Inferior parietal cortex (tissue), 1 donor: ENCODE data around the gene NRXN2.
"Not testable (repeated sequence)": the region's sequence is repeated elsewhere in the genome, so short reads cannot be mapped to it uniquely, and the experiment has no call there.

Source experiments
- DNase-seq: peaks from one replicate; pipeline ENCODE4 v3.0.0-alpha.2; 2016; ENCODE audit errors: extremely low spot score

Gene NRXN2

GRCh38 chr11:64568041-64568571 is 154.9 kb downstream of the NRXN2 start:
- no peak for DNase-seq

DNA sequence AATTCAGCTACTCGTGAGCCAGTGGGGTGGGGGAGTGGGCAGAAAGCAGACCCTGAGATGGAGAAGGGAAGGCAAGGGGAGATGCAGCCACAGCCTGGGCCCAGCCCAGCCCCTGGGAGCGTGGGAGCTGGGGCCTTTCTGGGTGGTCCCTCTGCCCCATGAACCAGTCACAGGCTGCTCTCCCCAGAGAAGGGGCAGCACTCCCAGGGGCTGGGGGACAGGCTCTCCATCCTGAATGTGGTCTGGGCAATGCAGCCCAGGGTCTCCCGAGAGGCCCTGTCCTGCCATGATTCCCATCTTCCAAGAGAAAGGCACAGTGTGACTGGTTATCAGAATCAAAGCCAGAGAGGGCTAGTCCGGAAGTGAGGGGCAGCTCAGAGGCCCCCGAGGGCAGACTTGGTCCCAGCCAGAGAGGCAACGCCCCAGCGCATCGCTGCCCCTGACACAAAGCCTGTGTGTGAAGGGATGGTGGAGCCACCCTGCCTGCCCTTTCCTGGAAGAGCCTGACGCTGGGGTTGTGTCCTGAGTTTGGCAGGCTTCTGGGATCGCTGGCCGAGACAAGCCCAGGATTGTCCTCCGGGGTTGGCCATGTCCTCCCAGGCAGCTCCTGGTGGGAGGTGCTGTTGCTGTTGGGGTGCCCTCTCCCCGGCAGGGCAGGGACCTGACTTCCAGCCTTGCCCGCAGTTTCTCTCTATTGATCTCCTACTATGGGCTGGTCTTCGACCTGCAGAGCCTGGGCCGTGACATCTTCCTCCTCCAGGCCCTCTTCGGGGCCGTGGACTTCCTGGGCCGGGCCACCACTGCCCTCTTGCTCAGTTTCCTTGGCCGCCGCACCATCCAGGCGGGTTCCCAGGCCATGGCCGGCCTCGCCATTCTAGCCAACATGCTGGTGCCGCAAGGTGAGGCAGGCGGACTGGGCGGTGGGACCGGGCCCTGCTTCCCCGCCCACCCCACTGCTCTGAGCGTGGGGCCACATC is 155.8 kb downstream of the NRXN2 start:
- DNase-seq: no peak

DNA sequence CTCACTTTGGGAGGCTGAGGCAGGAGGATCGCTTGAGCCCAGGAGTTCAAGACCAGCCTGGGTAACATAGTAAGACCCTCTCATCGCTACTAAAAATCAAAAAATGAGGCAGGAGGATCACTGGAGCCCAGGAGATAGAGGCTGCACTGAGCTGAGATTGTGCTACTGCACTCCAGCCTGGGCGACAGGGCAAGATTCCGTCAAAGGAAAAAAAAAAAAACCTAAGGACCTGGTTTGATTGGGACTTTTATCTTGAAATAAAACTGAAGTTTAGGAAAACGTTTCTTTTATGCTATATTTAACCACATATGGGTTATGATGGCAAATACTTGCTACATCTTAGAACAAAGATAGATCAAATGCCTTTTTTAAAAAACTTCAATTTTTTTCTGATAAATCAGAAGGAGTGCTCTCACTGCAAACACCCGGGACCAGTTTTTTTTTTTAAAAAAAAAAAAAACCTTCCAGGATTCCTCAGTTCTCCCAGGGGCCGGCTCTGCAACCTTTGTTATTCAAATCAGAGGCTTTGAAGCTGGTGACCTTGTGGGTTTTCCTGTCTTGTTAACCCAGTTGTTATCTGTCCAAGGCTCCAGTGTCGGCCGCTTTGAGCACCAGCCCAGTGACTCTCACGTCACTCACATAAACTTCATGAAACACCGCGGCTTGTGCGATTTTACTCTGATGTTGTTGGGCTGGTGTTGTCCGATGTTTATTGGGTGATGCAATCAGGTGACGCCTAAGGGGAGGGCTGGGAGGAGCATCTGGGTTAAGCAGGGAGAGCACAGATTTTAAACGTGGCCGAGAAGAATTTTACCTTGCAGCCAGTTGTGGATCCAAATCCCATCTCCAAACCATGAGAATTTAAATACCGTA is 156.7 kb downstream of the NRXN2 start:
- peak; percentile 10 for DNase-seq

DNA sequence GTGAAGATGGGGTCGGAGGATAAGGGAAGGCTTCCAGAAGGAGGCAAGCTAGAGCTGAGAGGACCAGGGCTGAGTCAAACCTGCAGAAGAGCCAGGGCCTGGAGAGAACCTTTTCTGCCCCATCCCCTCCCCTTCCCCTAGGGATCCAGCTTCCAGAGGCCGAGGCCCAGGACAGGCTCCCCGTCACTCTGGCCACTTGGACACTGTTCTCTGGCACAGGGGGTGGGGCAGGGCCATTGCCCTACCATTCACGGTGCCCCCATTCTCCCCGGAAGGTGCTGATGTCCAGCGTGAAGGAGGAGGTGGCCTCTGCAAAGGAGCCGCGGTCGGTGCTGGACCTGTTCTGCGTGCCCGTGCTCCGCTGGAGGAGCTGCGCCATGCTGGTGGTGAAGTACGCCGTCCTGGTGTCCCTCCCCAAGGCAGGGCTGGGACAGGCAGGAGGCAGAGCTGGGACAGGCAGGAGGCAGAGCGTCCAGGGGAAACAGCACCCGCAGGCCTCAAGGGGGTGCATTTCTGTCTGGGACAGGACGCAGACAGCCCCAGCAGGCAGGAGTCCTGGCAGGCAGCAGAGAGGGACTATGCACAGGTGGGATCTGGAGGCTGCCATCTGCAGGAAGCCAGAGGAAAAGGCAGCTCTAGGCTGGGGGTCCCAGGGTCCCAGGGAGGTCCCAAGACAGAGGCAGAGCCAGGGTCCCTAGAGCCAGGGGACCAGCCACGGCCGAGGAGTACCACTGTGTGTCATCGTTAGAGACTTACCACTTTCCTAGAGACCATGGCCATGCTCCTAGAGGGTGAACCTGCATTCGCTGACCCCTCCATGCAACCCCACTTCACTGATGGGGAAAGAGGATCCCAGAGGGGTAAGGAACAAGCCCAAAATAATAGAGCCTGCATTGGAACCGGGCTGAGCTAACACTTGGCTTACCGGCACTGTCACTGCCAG is 157.8 kb downstream of the NRXN2 start:
- DNase-seq: no peak

DNA sequence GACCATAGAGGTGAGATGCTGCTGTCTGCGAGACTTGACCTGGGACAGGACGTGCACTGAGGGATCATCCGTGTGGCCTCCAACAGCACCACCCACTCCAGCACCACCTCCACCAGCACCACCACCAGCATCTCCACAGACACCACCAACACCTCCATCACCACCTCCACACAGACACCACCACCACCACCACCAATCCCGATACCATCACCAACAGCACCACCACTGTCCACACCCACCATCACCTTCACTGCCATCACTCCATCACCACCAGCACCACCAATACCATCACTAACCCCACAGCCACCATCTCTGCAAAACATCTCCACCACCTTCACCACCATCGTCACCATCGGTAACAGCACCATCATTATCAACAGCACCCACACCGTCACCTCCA is 158.6 kb downstream of the NRXN2 start:
- no peak for DNase-seq

DNA sequence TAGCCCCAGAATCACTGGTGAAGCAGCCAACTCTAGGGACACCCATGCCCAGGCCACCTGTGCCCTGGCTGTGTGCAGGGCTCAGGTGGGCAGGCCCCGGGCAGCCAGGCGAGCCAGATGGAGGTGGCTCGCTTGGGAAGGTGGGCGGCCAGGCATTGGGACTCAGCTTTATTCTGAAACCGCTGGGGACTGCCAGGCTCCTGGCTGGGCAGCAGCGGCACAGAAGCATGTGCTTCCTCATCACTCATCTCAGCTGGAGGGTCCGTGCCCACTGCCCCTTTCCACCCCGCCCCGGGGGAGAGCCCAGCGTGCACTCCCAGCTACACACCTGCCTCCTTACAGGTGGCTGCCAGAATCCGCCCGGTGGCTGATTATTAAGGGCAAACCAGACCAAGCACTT is 159.0 kb downstream of the NRXN2 start:
- DNase-seq: no peak

DNA sequence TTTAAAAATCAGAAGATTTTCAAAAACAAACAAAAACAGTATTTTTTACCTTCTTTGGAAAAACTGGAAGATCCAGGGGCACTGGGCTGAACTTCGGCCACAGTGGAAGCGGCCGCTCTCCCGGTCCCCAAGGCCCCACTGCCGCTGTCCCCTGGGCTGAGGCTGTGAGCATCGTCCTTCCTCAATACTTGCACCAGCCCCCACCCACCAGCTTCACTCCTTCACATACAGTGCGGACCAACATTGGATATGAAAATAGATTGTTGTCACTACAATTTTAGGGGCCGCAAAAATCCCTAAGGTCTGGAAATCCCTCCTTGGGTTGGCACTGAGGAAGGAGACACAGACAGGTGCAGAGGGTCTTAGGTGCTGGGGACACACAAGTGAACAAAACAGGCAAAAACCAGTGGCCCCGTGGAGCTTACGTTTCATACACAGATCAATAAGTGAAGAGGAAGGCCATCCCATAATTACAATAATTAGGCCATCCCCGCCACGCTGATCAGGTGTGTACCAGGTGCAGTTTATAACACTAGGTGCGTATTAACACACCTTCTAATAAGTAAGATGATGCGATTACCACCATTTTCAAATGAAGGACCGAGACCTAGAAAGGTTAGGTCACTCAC is 160.2 kb downstream of the NRXN2 start:
- DNase-seq: no peak

GRCh38 chr11:64561984-64562722 is 160.8 kb downstream of the NRXN2 start:
- no peak for DNase-seq

GRCh38 chr11:64561429-64561828 is 161.6 kb downstream of the NRXN2 start:
- DNase-seq: not testable (repeated sequence)

- DNase-seq: no peak
Measured at GRCh38 chr11:64560941-64561340, 162.1 kb downstream of the NRXN2 start.

DNA sequence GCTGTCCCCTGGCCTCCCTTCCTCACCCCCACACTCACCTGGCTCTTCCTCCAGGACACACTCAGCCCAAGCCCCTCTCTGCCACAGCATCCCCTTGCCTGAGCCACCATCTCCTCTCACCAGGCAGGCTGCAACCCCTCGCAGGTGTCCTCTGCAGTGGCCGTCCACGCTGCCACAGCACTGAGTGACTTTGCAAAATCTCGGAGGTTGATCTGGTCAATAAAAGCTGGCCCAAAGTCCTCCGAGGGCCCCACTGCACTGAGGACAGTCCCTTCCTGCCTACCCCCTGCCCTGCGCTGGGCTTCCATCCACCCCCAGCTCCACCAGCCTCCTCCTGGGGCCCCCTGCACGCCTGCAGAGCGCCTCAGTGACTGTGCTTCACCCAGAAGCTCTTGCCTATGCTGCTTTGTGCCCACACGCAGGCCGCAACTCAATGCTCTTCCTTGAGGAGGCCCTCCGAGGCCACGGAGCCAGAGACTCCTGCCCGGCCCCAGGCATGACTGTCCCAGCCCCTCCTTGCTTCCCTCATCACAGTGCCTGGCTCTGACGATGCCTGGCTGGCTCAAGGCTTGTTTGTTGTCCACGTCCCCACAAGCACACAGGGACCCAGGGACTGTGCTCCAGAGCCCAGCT is 162.7 kb downstream of the NRXN2 start:
- DNase-seq: no peak

- no peak for DNase-seq
Measured at GRCh38 chr11:64559351-64560138, 163.5 kb downstream of the NRXN2 start.

DNA sequence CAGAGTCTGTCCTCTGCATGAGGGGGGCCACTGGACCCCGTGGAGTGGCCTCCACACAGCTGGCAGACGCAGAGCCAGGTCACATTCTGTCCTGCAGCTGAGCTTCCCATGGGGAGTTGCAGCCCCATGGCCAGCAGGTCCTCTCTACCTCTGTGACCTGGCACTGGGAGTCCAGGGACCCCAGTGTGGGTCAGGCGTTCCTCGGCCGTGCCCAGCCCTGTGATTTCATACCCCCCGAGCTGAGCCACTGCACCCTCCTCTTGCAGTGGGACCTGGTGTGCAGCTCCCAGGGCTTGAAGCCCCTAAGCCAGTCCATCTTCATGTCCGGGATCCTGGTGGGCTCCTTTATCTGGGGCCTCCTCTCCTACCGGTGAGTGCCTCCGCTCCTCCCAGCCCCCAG is 164.1 kb downstream of the NRXN2 start:
- DNase-seq: no peak

DNA sequence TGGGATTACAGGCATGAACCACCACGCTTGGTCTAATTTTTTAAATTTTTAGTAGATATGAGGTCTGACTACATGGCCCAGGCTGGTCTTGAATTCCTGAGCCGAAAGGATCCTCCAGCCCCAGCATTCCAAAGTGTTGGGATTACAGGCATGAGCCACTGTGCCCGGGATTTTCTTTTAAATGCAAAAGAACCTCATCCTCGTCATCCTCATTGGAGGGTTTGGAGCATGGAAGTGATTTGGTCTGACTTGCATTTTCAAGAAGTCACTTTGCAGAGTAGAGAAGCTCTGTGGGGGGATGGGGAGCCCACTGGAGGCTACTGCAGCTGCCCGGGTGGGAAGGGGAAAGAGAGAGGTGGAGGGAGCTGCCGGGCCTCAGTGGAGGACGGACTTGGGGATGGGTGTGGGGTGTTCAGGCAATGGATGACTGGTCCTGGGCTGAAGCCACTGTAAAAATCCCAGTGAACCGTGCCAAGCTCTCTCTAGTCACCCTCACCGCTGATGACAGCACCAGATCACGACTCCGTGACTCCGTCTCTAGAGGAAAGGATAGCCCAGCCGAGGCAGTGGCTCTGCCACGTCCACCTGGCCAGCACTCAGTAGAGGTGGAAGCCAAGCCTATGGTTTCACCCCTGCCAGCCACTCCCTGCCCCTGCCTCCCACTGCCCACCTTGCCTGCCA is 164.8 kb downstream of the NRXN2 start:
- DNase-seq: no peak

DNA sequence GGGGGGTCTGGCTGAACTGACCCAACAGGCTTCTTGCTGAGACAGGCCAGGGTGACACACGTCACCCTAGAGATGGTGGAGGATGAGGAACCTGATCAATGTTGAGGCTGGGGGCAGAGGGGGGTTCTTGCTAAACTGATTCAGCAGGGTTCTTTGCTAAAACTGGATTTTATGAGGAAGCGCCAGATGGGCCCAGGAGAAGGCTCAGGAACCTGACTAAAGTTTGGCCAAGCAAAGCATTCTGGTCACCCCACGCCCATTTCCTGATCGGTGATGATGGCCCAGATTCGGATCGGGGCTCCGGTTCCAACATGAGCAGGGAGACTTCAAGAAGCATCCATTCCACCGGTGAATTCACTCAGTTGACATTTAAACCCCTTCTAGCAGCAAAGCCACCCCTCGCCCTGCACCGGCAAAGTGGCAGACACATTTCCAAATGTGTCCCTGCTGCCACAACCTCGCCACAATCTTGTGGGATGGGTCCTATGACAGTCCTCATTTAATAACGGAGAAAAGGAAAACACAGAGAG is 166.2 kb downstream of the NRXN2 start:
- no peak for DNase-seq
